Erythroblast (primary cell): ENCODE measurements around the gene KRCC1.

ENCODE experiments used
- GATA1 ChIP-seq: IDR thresholded peaks from 2 replicates; pipeline ENCODE4 v1.6.1; 2011; ENCODE audit warnings: low read depth, mild to moderate bottlenecking, control low read depth, low read length, moderate library complexity
- POLR2A ChIP-seq: IDR thresholded peaks from 2 replicates; pipeline ENCODE4 v1.6.1; 2011; ENCODE audit warnings: mild to moderate bottlenecking, low read length

GRCh38 chr2:87996570-87996969 lies 59.0 kb downstream of the KRCC1 start:
- TF ChIP-seq POLR2A (no peak), GATA1 (no peak)
